Left ventricle myocardium inferior (tissue), 1 donor: ENCODE data around the gene RAB35. TPM values are rescaled to one million over a fixed set of nuclear protein-coding genes. Genes with fewer than 3 reads are reported as not detected.

Experiments
- DNase-seq: peaks from one replicate; pipeline ENCODE4 v3.0.0-alpha.2; 2020
- H3K27ac ChIP-seq: fragments of 200-600 bp; replicated peaks from 2 replicates; pipeline ENCODE4 v1.8.0; 2021
- H3K27me3 ChIP-seq: fragments of 200-600 bp; 2 replicates; pipeline ENCODE4 v1.8.0; 2021; ENCODE audit warnings: low read depth
- H3K36me3 ChIP-seq: fragments of 200-600 bp; 2 replicates; pipeline ENCODE4 v1.8.0; 2021
- H3K4me1 ChIP-seq: fragments of 200-600 bp; 2 replicates; pipeline ENCODE4 v1.8.0; 2021
- H3K4me3 ChIP-seq: fragments of 200-600 bp; 2 replicates; pipeline ENCODE4 v1.8.0; 2021; ENCODE audit warnings: mild to moderate bottlenecking, moderate library complexity
- H3K9me3 ChIP-seq: fragments of 200-600 bp; replicated peaks from 2 replicates; pipeline ENCODE4 v1.8.0; 2021
- CTCF ChIP-seq: fragments of 200-600 bp; IDR thresholded peaks from 2 replicates; pipeline ENCODE4 v1.8.0; 2021; ENCODE audit warnings: antibody characterized with exemption, mild to moderate bottlenecking, borderline replicate concordance
- intact Hi-C: fragments of 100-400 bp; cut with micrococcal nuclease; formaldehyde crosslinking; loops from one replicate; pipeline ENCODE4 v1.11.0; 2022
- total RNA-seq: library from RNA; stranded (reverse); fragmentation: NEBNext Ultra II Directional; extraction: Animal tissue kit (Norgen Biotek cat#: 25700); gene quantifications from one replicate; pipeline ENCODE4 v1.2.1, GENCODE V29; 2021
- donor health status: DM: no; HTN: yes; CAD: no; lungs with severe emphysema.

Gene RAB35
- total RNA-seq, 1 donor from 2014 or later: 21.9 TPM

DNA sequence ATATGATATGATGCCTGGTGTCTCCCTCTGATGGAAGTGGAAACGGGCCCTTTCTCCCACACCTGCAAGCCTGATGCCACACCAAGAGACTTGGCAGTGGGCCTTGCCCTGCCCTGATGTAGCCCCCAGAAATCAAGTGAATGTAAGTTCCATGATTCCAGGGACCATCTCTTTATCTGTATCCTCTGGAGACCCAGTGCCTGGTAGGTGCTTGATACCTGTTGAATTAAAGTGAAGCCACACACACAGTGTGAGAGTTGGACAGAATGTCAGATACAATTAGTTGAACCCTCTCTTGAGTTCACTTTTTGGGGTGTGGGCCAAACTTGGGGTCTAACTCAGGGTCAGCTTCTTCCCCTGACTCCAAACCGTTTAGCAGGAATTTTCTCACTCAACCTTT, 4.8 kb upstream of the RAB35 start:
- no peaks in the 10 kb centered on the region for H3K9me3 ChIP-seq
- DNase-seq: no peak
- H3K36me3 ChIP-seq: peaks cover 7% of the 10 kb centered on the region
- no peak overlapping the region for H3K27ac ChIP-seq
- H3K4me1 ChIP-seq: peaks cover 34% of the 10 kb centered on the region
- intact Hi-C loops: no loop called here
- H3K27me3 ChIP-seq: no peaks in the 10 kb centered on the region
- no peak overlapping the region for H3K4me3 ChIP-seq
- TF ChIP-seq CTCF: no peak

- intact Hi-C loops: no loop called here
- Histone ChIP-seq H3K36me3 (peaks cover 2% of the 10 kb centered on the region), H3K4me1 (peaks cover 45% of the 10 kb centered on the region)
Measured at GRCh38 chr12:120119271-120119973, 2.9 kb upstream of the RAB35 start.

GRCh38 chr12:120118321-120119061, 1.9 kb upstream of the RAB35 start:
- DNase-seq: no peak
- no peaks in the 10 kb centered on the region for H3K27me3 ChIP-seq
- H3K27ac ChIP-seq: peak overlapping the region; percentile 97
- no peaks in the 10 kb centered on the region for H3K9me3 ChIP-seq
- H3K4me3 ChIP-seq: peak overlapping the region; percentile 73
- intact Hi-C loops: no loop called here
- H3K4me1 ChIP-seq: peaks cover 50% of the 10 kb centered on the region
- TF ChIP-seq CTCF: no peak
- H3K36me3 ChIP-seq: peaks cover 8% of the 10 kb centered on the region

More at GRCh38 chr12:120119271-120119973, 2.9 kb upstream of the RAB35 start:
- Histone ChIP-seq H3K27ac (no peak overlapping the region), H3K27me3 (no peaks in the 10 kb centered on the region), H3K9me3 (no peaks in the 10 kb centered on the region), H3K4me3 (no peak overlapping the region)
- no peak for TF ChIP-seq CTCF
- DNase-seq: no peak

DNA sequence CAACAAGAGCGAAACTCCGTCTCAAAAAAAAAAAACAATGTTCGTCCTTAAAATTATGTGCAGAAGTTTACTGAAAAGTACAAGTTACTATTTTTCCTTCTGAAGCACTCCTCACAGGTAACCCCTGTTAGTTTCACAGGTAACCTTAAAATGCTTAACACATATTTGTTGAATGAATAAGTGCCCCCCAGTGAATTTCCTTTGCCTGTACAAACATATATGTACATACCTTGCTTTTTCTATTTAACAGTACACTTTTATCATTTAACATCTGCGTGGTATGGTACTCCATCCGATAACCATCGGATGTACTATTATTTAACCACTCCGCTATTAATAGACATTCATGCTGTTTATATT, 1.4 kb upstream of the RAB35 start:
- Histone ChIP-seq H3K9me3 (no peaks in the 10 kb centered on the region), H3K4me1 (peaks cover 50% of the 10 kb centered on the region), H3K27me3 (no peaks in the 10 kb centered on the region), H3K36me3 (peaks cover 8% of the 10 kb centered on the region), H3K27ac (peak overlapping the region; percentile 97), H3K4me3 (peak overlapping the region; percentile 73)
- intact Hi-C loops: no loop called here
- no peak for TF ChIP-seq CTCF
- no peak for DNase-seq

DNA sequence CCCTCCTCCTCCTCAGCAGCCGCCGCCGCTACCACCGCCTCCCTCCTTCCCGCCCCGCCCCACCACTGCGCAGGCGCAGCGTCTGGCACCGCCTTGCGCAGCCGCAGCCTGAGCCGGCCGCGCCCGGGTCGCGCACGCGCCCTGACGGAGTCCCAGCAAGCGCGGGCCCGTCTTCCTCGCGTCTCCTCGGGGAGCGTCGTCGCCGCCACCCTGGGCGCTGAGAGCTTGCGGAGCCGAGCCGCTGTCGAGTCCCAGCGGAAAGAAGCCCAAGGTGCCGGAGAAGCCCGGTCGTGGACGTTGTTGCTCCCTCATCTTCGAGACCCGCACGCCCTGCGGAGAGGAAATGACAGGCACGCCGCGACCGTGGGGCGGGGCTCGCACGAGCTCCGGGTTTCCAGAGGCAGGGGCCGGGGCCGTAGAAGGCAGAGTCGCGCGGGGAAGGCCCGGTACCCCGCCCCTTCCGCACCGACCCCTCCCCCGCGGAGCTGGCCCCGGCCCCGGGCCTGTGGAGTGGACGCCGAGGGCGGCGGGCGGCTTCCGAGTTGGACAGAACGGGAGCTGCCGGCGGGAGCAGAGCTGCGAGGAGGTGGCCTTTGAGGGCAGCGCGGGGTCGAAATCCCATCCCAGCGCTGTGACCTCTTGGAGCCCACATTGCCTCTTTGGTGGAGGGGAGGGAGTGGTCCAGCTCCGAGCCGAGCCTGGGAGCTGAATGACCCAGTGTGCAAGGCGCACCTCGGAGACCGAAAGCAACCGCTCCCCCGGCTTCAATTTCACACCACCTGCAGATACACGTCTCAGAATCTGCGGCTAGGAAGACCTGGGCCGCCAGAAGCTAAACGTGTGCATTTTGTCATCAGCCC, 469 bp upstream of the RAB35 start:
- DNase-seq: peak; percentile 95
- peaks cover 8% of the 10 kb centered on the region for H3K36me3 ChIP-seq
- peak overlapping the region; percentile 97 for H3K27ac ChIP-seq
- H3K27me3 ChIP-seq: no peaks in the 10 kb centered on the region
- TF ChIP-seq CTCF: no peak
- H3K4me1 ChIP-seq: peaks cover 59% of the 10 kb centered on the region
- no peaks in the 10 kb centered on the region for H3K9me3 ChIP-seq
- H3K4me3 ChIP-seq: peak overlapping the region; percentile 73
- intact Hi-C loops: no loop called here
